Astrocyte (in vitro differentiated cells and primary cell): ENCODE data around the gene GXYLT1. TPM values are rescaled to one million over a fixed set of nuclear protein-coding genes. Genes with fewer than 3 reads are reported as not detected.

ENCODE experiments used
- DNase-seq: peaks from one replicate; pipeline ENCODE4 v3.0.0-alpha.2; 2010; ENCODE audit warnings: low read depth
- FAIRE-seq: peaks from 2 replicates; lab custom pipeline; 2011; peaks lifted over from hg19 to GRCh38; lab: Jason Lieb, UNC
- H2AFZ ChIP-seq: 2 replicates; pipeline ENCODE4 v1.6.0; 2012; ENCODE audit warnings: low read depth, low read length, inconsistent platforms
- H3K27ac ChIP-seq: 2 replicates; pipeline ENCODE4 v1.5.1; 2011; ENCODE audit warnings: low read depth, low read length, inconsistent platforms
- H3K27me3 ChIP-seq: 2 replicates; pipeline ENCODE4 v1.6.0; 2011; ENCODE audit warnings: low read length, inconsistent platforms; ENCODE audit not compliant: insufficient read depth
- H3K36me3 ChIP-seq: 2 replicates; pipeline ENCODE4 v1.5.1; 2011; ENCODE audit warnings: low read length, inconsistent platforms; ENCODE audit not compliant: insufficient read depth
- H3K4me1 ChIP-seq: 2 replicates; pipeline ENCODE4 v1.5.1; 2011; ENCODE audit warnings: low read length, inconsistent platforms; ENCODE audit not compliant: insufficient read depth
- H3K4me2 ChIP-seq: 2 replicates; pipeline ENCODE4 v1.6.0; 2012; ENCODE audit warnings: low read length, inconsistent platforms
- H3K4me3 ChIP-seq: 2 replicates; pipeline ENCODE4 v1.5.1; 2011; ENCODE audit warnings: low read depth, mild to moderate bottlenecking, low read length, inconsistent platforms; ENCODE audit not compliant: insufficient read depth
- H3K79me2 ChIP-seq: 2 replicates; pipeline ENCODE4 v1.6.0; 2012; ENCODE audit warnings: mild to moderate bottlenecking, low read length, inconsistent platforms; ENCODE audit not compliant: insufficient read depth
- H3K9ac ChIP-seq: 2 replicates; pipeline ENCODE4 v1.6.0; 2012; ENCODE audit warnings: mild to moderate bottlenecking, low read length, inconsistent platforms
- H3K9me3 ChIP-seq: 2 replicates; pipeline ENCODE4 v1.5.1; 2012; ENCODE audit warnings: low read depth, mild to moderate bottlenecking, low read length, inconsistent platforms; ENCODE audit not compliant: insufficient read depth
- H4K20me1 ChIP-seq: 2 replicates; pipeline ENCODE4 v1.6.0; 2012; ENCODE audit warnings: low read length, inconsistent platforms; ENCODE audit not compliant: insufficient read depth
- H3K27ac Mint-ChIP-seq: one replicate; pipeline ENCODE4 v1.8.0; 2021; ENCODE audit warnings: mild to moderate bottlenecking, mixed read lengths; ENCODE audit not compliant: unreplicated experiment
- H3K27me3 Mint-ChIP-seq: one replicate; pipeline ENCODE4 v1.8.0; 2021; ENCODE audit warnings: low read depth, mixed read lengths; ENCODE audit not compliant: unreplicated experiment
- H3K36me3 Mint-ChIP-seq: one replicate; pipeline ENCODE4 v1.8.0; 2021; ENCODE audit warnings: low read depth, mixed read lengths; ENCODE audit not compliant: unreplicated experiment
- H3K4me1 Mint-ChIP-seq: one replicate; pipeline ENCODE4 v1.8.0; 2021; ENCODE audit warnings: low read depth, mixed read lengths; ENCODE audit not compliant: unreplicated experiment
- H3K4me3 Mint-ChIP-seq: one replicate; pipeline ENCODE4 v1.8.0; 2021; ENCODE audit warnings: mild to moderate bottlenecking, moderate library complexity, mixed read lengths; ENCODE audit not compliant: unreplicated experiment
- H3K9me3 Mint-ChIP-seq: one replicate; pipeline ENCODE4 v1.8.0; 2021; ENCODE audit warnings: mild to moderate bottlenecking, mixed read lengths; ENCODE audit not compliant: unreplicated experiment
- CTCF ChIP-seq: IDR thresholded peaks from 2 replicates; pipeline ENCODE4 v1.5.1; 2011; ENCODE audit warnings: low read depth, mild to moderate bottlenecking, inconsistent platforms, low read length, moderate library complexity; ENCODE audit not compliant: insufficient read depth
- EZH2 ChIP-seq: IDR thresholded peaks from 2 replicates; pipeline ENCODE4 v1.6.1; 2012; ENCODE audit warnings: mild to moderate bottlenecking, low read length, inconsistent platforms; ENCODE audit not compliant: insufficient read depth
- total RNA-seq: library from RNA; stranded (reverse); gene quantifications from 2 replicates; pipeline ENCODE4 v1.2.1, GENCODE V29; 2021

GXYLT1 gene
- total RNA-seq, 1 donor from 2014 or later, result 23.1 TPM

GRCh38 chr12:42085594-42085993, 59.1 kb downstream of the GXYLT1 start:
- peaks cover 23% of the 10 kb centered on the region for H3K4me1 Mint-ChIP-seq
- no peaks in the 10 kb centered on the region for H3K9me3 Mint-ChIP-seq
- H3K27me3 Mint-ChIP-seq, result no peaks in the 10 kb centered on the region
- H3K79me2 ChIP-seq, result no peaks in the 10 kb centered on the region
- H3K36me3 ChIP-seq, result peaks cover 3% of the 10 kb centered on the region
- H3K27ac Mint-ChIP-seq, result no peak overlapping the region
- no peak for FAIRE-seq
- no peak overlapping the region for H3K4me3 ChIP-seq
- TF ChIP-seq EZH2 (no peak), CTCF (no peak)
- no peak overlapping the region for H3K4me3 Mint-ChIP-seq
- H3K27me3 ChIP-seq, result no peaks in the 10 kb centered on the region
- H3K27ac ChIP-seq, result no peak overlapping the region
- H4K20me1 ChIP-seq, result no peaks in the 10 kb centered on the region
- no peaks in the 10 kb centered on the region for H3K9me3 ChIP-seq
- no peak for DNase-seq
- H3K4me1 ChIP-seq, result peaks cover 9% of the 10 kb centered on the region
- H2AFZ ChIP-seq, result no peak overlapping the region
- H3K9ac ChIP-seq, result no peak overlapping the region
- no peak overlapping the region for H3K4me2 ChIP-seq
- H3K36me3 Mint-ChIP-seq, result peaks cover 5% of the 10 kb centered on the region

DNA sequence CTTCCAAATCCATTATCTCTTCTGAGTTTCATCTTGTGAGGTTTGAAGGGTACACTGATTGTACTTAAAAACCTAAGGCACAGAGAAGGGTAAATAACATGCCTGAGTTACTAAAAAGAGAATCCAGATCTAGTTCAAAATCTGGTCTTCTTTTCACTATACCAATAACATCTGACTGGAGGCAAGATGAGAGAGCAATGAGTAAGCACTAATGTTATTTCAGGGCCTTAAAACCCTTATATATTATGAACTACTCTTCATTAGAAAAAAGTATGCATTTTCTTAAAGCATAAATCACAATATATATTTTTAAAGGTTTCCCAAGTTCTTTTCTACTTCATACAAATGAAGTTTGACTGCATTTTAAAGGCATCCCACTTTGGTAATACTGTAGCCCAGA, 60.2 kb downstream of the GXYLT1 start:
- Histone ChIP-seq H3K4me3 (no peak overlapping the region), H3K4me1 (no peaks in the 10 kb centered on the region), H3K27ac (no peak overlapping the region), H4K20me1 (no peaks in the 10 kb centered on the region), H3K36me3 (peaks cover 3% of the 10 kb centered on the region), H3K79me2 (no peaks in the 10 kb centered on the region), H3K9me3 (no peaks in the 10 kb centered on the region), H3K27me3 (no peaks in the 10 kb centered on the region), H3K4me2 (no peak overlapping the region), H2AFZ (no peak overlapping the region), H3K9ac (no peak overlapping the region)
- H3K9me3 Mint-ChIP-seq, result no peaks in the 10 kb centered on the region
- H3K4me1 Mint-ChIP-seq, result peaks cover 12% of the 10 kb centered on the region
- TF ChIP-seq EZH2, result no peak
- no peak for TF ChIP-seq CTCF
- FAIRE-seq (peak; percentile 76), DNase-seq (no peak)
- H3K36me3 Mint-ChIP-seq, result peaks cover 5% of the 10 kb centered on the region
- no peak overlapping the region for H3K27ac Mint-ChIP-seq
- no peak overlapping the region for H3K4me3 Mint-ChIP-seq
- H3K27me3 Mint-ChIP-seq, result no peaks in the 10 kb centered on the region

GRCh38 chr12:42076976-42077375, 67.7 kb downstream of the GXYLT1 start:
- Histone ChIP-seq H3K27ac (no peak overlapping the region), H4K20me1 (no peaks in the 10 kb centered on the region), H3K79me2 (no peaks in the 10 kb centered on the region), H3K36me3 (peaks cover 2% of the 10 kb centered on the region), H3K4me3 (no peak overlapping the region), H3K27me3 (no peaks in the 10 kb centered on the region), H3K9me3 (no peaks in the 10 kb centered on the region), H3K4me1 (no peaks in the 10 kb centered on the region), H3K4me2 (no peak overlapping the region), H2AFZ (no peak overlapping the region), H3K9ac (no peak overlapping the region)
- TF ChIP-seq CTCF (no peak), EZH2 (no peak)
- Mint-ChIP-seq H3K9me3 (no peaks in the 10 kb centered on the region), H3K4me3 (no peak overlapping the region), H3K36me3 (peaks cover 4% of the 10 kb centered on the region), H3K27me3 (no peaks in the 10 kb centered on the region), H3K4me1 (no peaks in the 10 kb centered on the region), H3K27ac (no peak overlapping the region)
- FAIRE-seq (no peak), DNase-seq (no peak)
